Thyroid gland (tissue), 4 donors: ENCODE data around the gene HNRNPCL4.
"Not testable (repeated sequence)": the region's sequence is repeated elsewhere in the genome, so short reads cannot be mapped to it uniquely, and the experiment has no call there.

Source experiments
- CTCF ChIP-seq, 6 experiments: fragments of 200-600 bp in 3 of 6; fragments of 450-650 bp in 3 of 6; sonication (generic) in 3 of 6; IDR thresholded peaks; one replicate each; pipeline ENCODE4 v1.5.1; 2016 to 2019; ENCODE audit warnings: antibody characterized with exemption in 6 of 6, mild to moderate bottlenecking in 2 of 6, inconsistent platforms in 1 of 6, moderate library complexity in 1 of 6
- POLR2A ChIP-seq, 2 donors: fragments of 450-650 bp; IDR thresholded peaks; one replicate each; pipeline ENCODE4 v1.6.1; 2017; ENCODE audit warnings: antibody characterized with exemption in 2 of 2, mild to moderate bottlenecking in 2 of 2, moderate library complexity in 1 of 2

- TF ChIP-seq CTCF, POLR2A (IDR thresholded peaks at IDR 0.05): not testable (repeated sequence)
Observed at GRCh38 chr1:13201309-13201708, 35.9 kb upstream of the HNRNPCL4 start, which contains the start of gene PRAMEF13.
